OCI-LY3 (cell line): ENCODE measurements around the gene PIK3CA.

Experiments
- H2AFZ ChIP-seq: fragments of 200-600, 300-600 bp; shearing (Covaris generic); 2 replicates; pipeline ENCODE4 v1.6.0; 2014; ENCODE audit warnings: antibody characterized with exemption, low read depth, low read length
- H3K27ac ChIP-seq: fragments of 200-600, 300-600 bp; sonication (generic); 2 replicates; pipeline ENCODE4 v1.5.1; 2014; ENCODE audit warnings: mild to moderate bottlenecking, low read length, moderate library complexity, mixed read lengths
- H3K27me3 ChIP-seq: fragments of 200-600, 300-600 bp; sonication (generic); 2 replicates; pipeline ENCODE4 v1.6.1; 2014; ENCODE audit warnings: low read depth, low read length, mixed read lengths
- H3K36me3 ChIP-seq: fragments of 200-600, 300-600 bp; sonication (generic); replicated peaks from 2 replicates; pipeline ENCODE3; 2014; ENCODE audit warnings: low read depth, low read length, mixed read lengths
- H3K4me1 ChIP-seq: fragments of 300-600, 200-600 bp; sonication (generic); 2 replicates; pipeline ENCODE4 v1.6.1; 2014; ENCODE audit warnings: low read length, mixed read lengths
- H3K4me2 ChIP-seq: fragments of 200-600, 300-600 bp; sonication (generic); 2 replicates; pipeline ENCODE4 v1.6.1; 2014; ENCODE audit warnings: low read length, mixed read lengths
- H3K4me3 ChIP-seq: fragments of 300-600, 200-600 bp; sonication (generic); 2 replicates; pipeline ENCODE4 v1.5.1; 2014; ENCODE audit warnings: antibody characterized with exemption, mild to moderate bottlenecking, low read length, moderate library complexity
- H3K79me2 ChIP-seq: fragments of 300-600, 200-600 bp; shearing (Covaris generic); 2 replicates; pipeline ENCODE4 v1.6.1; 2014; ENCODE audit warnings: mild to moderate bottlenecking, low read length, mixed read lengths
- H3K9ac ChIP-seq: fragments of 300-600, 200-600 bp; shearing (Covaris generic); 2 replicates; pipeline ENCODE4 v1.6.0; 2014; ENCODE audit warnings: mild to moderate bottlenecking, low read length, moderate library complexity
- H3K9me3 ChIP-seq: fragments of 200-600, 300-600 bp; shearing (Covaris generic); 2 replicates; pipeline ENCODE4 v1.6.1; 2014; ENCODE audit warnings: low read length, mixed read lengths; ENCODE audit not compliant: insufficient read depth
- H4K20me1 ChIP-seq: fragments of 200-600, 300-600 bp; sonication (generic); 2 replicates; pipeline ENCODE4 v1.6.1; 2016; ENCODE audit warnings: low read length, mixed read lengths; ENCODE audit not compliant: insufficient read depth
- CTCF ChIP-seq: fragments of 200-600, 300-600 bp; sonication (generic); IDR thresholded peaks from 2 replicates; pipeline ENCODE4 v1.5.1; 2014; ENCODE audit warnings: antibody characterized with exemption, low read length, low read depth
- EZH2phosphoT487 ChIP-seq: fragments of 200-600 bp; shearing (Covaris generic); IDR thresholded peaks from 2 replicates; pipeline ENCODE4 v1.6.1; 2018; ENCODE audit warnings: antibody characterized with exemption, mixed run types, low read depth

PIK3CA gene

GRCh38 chr3:179133575-179133974 lies 14.6 kb upstream of the PIK3CA start:
- Histone ChIP-seq H4K20me1 (no peaks in the 10 kb centered on the region), H3K36me3 (no peaks in the 10 kb centered on the region), H3K4me1 (peaks cover 8% of the 10 kb centered on the region), H3K9ac (no peak overlapping the region), H3K9me3 (no peaks in the 10 kb centered on the region), H3K4me2 (no peak overlapping the region; the same call in 1 of the 2 replicates), H3K4me3 (no peak overlapping the region), H3K27me3 (no peaks in the 10 kb centered on the region), H3K27ac (no peak overlapping the region), H2AFZ (no peak overlapping the region), H3K79me2 (no peaks in the 10 kb centered on the region)
- TF ChIP-seq CTCF (no peak), EZH2phosphoT487 (no peak)

GRCh38 chr3:179136195-179136594 lies 12.0 kb upstream of the PIK3CA start:
- Histone ChIP-seq H3K9ac (no peak overlapping the region), H3K4me1 (peaks cover 8% of the 10 kb centered on the region), H2AFZ (no peak overlapping the region), H3K79me2 (no peaks in the 10 kb centered on the region), H3K4me2 (no peak overlapping the region), H3K36me3 (no peaks in the 10 kb centered on the region), H3K27ac (no peak overlapping the region), H3K9me3 (no peaks in the 10 kb centered on the region), H3K27me3 (no peaks in the 10 kb centered on the region), H4K20me1 (no peaks in the 10 kb centered on the region), H3K4me3 (no peak overlapping the region)
- no peak for TF ChIP-seq EZH2phosphoT487
- TF ChIP-seq CTCF, result no peak

DNA sequence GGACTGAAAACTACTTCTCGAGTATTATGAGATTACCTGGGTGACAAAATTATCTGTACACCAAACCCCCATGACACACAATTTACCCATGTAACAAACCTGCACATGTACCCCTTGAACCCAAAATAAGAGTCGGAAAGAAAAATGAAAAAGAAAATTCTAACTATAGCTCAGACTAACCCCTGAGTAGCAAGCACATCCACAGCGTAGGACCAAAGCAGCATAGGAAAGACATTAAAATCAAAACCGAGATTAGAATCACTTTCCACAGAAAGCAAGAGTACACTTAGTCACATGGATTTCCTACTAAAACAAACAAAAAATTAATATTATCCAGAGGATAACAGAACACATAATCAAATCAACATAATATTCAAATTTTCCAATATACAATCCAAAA lies 6.3 kb upstream of the PIK3CA start:
- H3K4me3 ChIP-seq, result no peak overlapping the region
- no peak overlapping the region for H3K9ac ChIP-seq
- no peak overlapping the region for H2AFZ ChIP-seq
- peaks cover 17% of the 10 kb centered on the region for H3K4me1 ChIP-seq
- H3K27me3 ChIP-seq, result peaks cover 8% of the 10 kb centered on the region; the same call in 1 of the 2 replicates
- peak overlapping the region; percentile 20 for H3K4me2 ChIP-seq
- TF ChIP-seq EZH2phosphoT487, result no peak
- no peaks in the 10 kb centered on the region for H4K20me1 ChIP-seq
- H3K36me3 ChIP-seq, result no peaks in the 10 kb centered on the region
- no peaks in the 10 kb centered on the region for H3K79me2 ChIP-seq
- no peaks in the 10 kb centered on the region for H3K9me3 ChIP-seq
- H3K27ac ChIP-seq, result no peak overlapping the region

- Histone ChIP-seq H3K9me3 (no peaks in the 10 kb centered on the region), H3K4me3 (peak overlapping the region; percentile 87), H3K4me1 (peaks cover 24% of the 10 kb centered on the region), H3K27me3 (peaks cover 14% of the 10 kb centered on the region; the same call in 1 of the 2 replicates), H3K79me2 (peaks cover 37% of the 10 kb centered on the region), H3K27ac (peak overlapping the region; percentile 83), H3K4me2 (peak overlapping the region; percentile 73), H3K9ac (peak overlapping the region; percentile 51), H4K20me1 (peaks cover 24% of the 10 kb centered on the region), H3K36me3 (no peaks in the 10 kb centered on the region), H2AFZ (0 out of 2 replicates have a peak overlapping the region, but pooled peaks have one; percentile 1)
- TF ChIP-seq EZH2phosphoT487 (no peak), CTCF (peak; percentile 75)
Measured at GRCh38 chr3:179146911-179147513, 1.1 kb upstream of the PIK3CA start.
